Stimulated activated CD4-positive, alpha-beta T cell treated with anti-CD3 and anti-CD28 coated beads, Interleukin-4, amount 100 ng/mL, for 48 hours (primary cell): ENCODE measurements around the gene GAS7.
A peak's percentile ranks its signal among the peaks of the same experiment; 100 is the strongest.

Source experiments
- DNase-seq, 2 donors: peaks; one replicate each; pipeline ENCODE4 v3.0.0-alpha.2; 2020; ENCODE audit warnings: low read depth in 2 of 2

Gene GAS7

GRCh38 chr17:9917131-9917530 is 281.3 kb downstream of the GAS7 start:
- DNase-seq: no peak

DNA sequence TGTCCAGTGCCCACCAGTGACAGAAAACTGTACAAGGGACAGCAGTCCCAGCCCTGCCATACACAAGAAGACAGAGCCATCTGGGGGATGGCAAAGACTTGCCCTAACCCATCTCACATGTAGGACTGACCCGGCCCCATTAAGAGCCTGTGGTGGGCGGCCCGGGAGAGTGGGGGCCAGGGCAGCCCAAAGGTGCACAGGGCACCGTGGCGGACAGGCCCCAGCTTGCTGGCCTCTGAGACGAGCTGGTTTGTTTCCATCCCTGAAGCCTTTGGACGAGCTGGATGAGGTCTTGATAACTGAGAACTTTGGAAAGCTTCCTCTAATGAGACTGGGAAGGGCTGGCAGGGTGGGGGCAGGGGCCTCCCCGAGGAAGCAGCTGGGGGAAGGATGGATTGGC is 282.3 kb downstream of the GAS7 start:
- DNase-seq: no peak

DNA sequence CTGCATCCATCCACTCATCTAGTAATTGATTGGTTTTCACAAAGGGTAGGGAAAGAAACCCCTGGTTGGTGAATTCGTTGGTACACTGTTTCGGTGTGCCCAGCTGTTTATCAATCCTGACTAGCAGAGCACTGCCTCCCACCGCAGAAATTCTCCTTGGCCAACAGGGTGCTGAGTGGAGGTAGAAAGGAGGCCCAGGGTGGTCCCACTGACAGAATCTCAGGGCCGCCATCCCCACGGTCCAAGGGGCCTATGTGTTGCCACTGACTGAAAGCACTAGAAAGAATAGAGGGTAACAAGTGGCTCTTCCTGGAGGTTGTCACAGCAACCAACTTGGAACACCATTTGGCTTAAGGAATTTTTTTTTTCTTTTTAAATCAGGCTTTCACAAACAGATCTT is 284.9 kb downstream of the GAS7 start:
- no peak for DNase-seq

DNA sequence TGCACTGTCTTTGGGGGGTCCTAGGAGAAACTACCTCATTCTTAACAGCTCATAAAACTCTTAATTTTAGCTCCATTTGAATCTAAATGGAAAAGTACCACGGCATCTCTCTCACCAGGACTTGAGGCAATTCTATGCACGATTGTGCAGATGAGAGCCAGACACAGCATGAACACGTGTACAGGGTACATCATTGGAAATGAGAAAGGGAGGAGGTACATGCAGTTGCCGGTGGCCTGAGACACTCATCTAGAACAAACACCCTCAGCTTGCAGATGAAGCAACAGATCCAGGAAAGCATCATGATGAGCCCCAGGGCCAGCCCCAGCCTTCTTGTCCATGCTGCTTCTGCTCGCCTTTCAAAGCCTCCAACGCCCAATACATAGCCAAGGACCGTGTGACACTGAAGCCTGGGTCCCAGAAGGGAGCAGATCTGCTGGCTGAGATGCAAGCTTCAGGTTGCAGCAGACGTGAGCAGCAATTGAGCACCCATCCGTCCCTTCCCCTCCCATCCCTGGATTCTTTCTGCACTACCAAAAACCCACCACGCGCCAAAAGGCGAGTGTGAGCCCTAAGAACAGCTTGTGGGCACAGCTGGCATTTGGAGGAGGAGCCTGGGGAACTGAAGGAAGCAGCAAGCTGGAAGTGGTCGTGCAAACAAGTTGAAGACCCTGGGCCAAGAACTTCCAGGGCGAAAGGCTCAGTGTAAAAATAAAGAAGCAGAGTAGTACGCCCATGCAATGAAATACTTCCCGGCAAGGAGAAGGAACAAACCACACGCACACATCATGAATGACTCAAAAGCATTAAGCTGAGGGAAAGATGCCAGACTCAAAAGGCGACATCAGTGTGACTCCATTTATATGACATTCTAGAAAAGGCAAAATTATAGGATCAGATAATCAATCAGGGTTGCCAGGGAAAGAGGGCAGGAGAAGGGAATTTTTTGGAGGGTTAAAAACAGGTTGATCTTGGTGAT is 286.0 kb downstream of the GAS7 start:
- DNase-seq: no peak

- no peak for DNase-seq
These were observed 287.3 kb downstream of the GAS7 start for GRCh38 chr17:9911089-9911488.

- no peak for DNase-seq
These were observed 289.8 kb downstream of the GAS7 start for GRCh38 chr17:9908649-9909042.

GRCh38 chr17:9907883-9908648 is 290.3 kb downstream of the GAS7 start:
- no peak for DNase-seq

DNA sequence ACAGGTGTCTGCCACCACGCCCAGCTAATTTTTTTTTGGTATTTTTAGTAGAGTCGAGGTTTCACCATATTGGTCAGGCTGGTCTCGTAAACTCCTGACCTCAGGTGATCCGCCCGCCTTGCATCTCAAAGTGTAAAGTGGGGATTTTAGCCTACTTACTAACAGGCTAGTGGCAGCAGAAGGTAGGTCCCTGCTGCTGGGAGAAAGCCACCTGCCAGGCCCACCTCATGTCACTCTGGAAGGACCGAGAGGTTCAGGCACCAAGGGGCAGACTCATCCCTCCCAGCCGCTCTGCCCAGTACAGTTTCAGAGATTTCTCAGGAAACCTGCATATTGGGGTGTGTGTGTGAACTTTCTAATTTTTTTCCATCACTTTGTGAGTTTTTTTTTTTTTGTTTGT is 291.3 kb downstream of the GAS7 start:
- no peak for DNase-seq

GRCh38 chr17:9906616-9907015 is 291.8 kb downstream of the GAS7 start:
- DNase-seq: no peak

DNA sequence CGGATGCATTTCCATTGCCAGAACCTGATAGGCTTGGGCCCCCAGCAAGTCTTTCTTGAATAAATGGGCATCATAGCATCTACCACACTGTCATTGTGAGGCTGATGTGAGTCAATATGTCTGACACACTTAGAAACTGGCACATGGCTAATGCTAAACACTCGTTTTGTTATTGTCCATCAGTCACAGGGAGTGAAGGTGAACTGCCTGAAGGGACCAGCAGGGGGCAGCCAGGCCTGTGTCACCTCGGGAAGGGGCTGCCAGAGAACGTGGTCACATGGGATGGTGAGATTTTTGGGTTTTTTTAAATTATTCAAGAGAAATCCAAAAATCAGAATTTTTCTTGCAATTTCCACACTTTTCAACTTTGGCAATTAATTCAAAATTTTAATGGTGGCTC is 292.5 kb downstream of the GAS7 start:
- peak in 1 of 2 donors; percentile 34 for DNase-seq

DNA sequence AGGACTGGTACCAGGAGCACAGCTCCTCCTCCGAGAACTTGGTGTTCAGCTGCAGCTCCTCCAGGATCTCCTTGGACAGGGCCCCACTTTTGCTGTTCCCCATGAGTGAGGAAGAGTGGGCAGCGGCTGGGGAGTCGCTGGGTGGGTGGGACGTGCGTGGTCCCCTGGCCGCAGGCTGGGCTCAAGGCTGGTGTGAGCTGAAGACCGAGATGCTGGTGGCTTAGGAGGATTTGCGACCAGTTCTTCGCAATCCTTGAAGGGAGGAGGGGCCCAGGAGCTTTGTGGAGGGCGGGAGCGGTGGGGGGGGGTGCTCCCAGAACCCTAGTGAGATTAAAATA is 293.4 kb downstream of the GAS7 start, which contains the start of gene RCVRN:
Gene RCVRN (minus strand): TSS at position 194 of the 338 bp plus-strand sequence. CDS start 91 bp downstream, at position 103.
- no peak for DNase-seq

GRCh38 chr17:9904277-9905077 is 293.9 kb downstream of the GAS7 start:
- no peak for DNase-seq

GRCh38 chr17:9902120-9902519 is 296.3 kb downstream of the GAS7 start:
- no peak for DNase-seq

- no peak for DNase-seq
These were observed 297.6 kb downstream of the GAS7 start for GRCh38 chr17:9900784-9901183.

- DNase-seq: no peak
These were observed 298.3 kb downstream of the GAS7 start for GRCh38 chr17:9900044-9900594.

- DNase-seq: no peak
These were observed 298.9 kb downstream of the GAS7 start for GRCh38 chr17:9899280-9900043.

DNA sequence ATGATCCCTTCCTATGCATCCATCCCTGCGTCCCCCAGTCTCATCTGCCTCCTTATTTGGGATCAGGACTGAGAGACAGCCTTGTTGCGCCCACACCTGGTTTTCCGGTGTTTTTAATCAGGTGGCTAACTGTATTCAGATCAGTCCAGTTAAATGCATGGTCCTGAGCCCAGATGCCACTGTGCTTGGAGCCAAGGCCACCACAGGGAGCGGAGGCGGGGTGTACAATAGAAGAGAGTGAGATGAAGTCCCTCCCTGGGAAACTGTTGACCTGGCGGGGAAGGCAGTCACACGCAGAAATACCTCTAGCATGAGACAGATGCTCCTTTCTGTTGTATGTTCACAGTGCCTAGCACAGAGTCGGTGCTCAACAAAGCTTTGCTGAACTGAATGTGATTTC is 299.6 kb downstream of the GAS7 start:
- DNase-seq: no peak

GRCh38 chr17:9897372-9897968 is 300.9 kb downstream of the GAS7 start:
- DNase-seq: no peak

GRCh38 chr17:9895923-9896322 is 302.5 kb downstream of the GAS7 start:
- DNase-seq: no peak

- DNase-seq: no peak
These were observed 304.2 kb downstream of the GAS7 start for GRCh38 chr17:9894231-9894630.
